Calu3 (cell line): ENCODE results near the gene GFOD1. TPM values are rescaled to one million over a fixed set of nuclear protein-coding genes. Genes with fewer than 3 reads are reported as not detected.

Experiments
- BruUV-seq: library from RNA; stranded (reverse); fragments of 400-500 nt; replicated peaks from 2 replicates; lab custom pipeline; 2021; lab: Mats Ljungman, UMichigan
- CTCF ChIA-PET: fragments of 300-600 bp; sonication (Branson Sonifier 250); formaldehyde crosslinking; loops from one replicate; lab custom pipeline; 2022; ENCODE audit warnings: antibody characterized with exemption; lab: Charles Lee
- DNase-seq: peaks from one replicate; pipeline ENCODE4 v3.0.0; 2022
- H3K27ac Mint-ChIP-seq: one replicate; pipeline ENCODE4 v1.8.0; 2022; ENCODE audit warnings: mixed read lengths; ENCODE audit not compliant: unreplicated experiment
- H3K27me3 Mint-ChIP-seq: one replicate; pipeline ENCODE4 v1.8.0; 2022; ENCODE audit warnings: mixed read lengths; ENCODE audit not compliant: unreplicated experiment
- H3K36me3 Mint-ChIP-seq: one replicate; pipeline ENCODE4 v1.8.0; 2022; ENCODE audit warnings: mild to moderate bottlenecking, moderate library complexity, mixed read lengths; ENCODE audit not compliant: insufficient read depth, unreplicated experiment
- H3K4me1 Mint-ChIP-seq: one replicate; pipeline ENCODE4 v1.8.0; 2022; ENCODE audit warnings: mild to moderate bottlenecking, low read depth, mixed read lengths; ENCODE audit not compliant: unreplicated experiment
- H3K4me3 Mint-ChIP-seq: one replicate; pipeline ENCODE4 v1.8.0; 2022; ENCODE audit warnings: mild to moderate bottlenecking, low read depth, moderate library complexity, mixed read lengths; ENCODE audit not compliant: unreplicated experiment
- H3K9me3 Mint-ChIP-seq: one replicate; pipeline ENCODE4 v1.8.0; 2022; ENCODE audit warnings: low read depth, mixed read lengths; ENCODE audit not compliant: unreplicated experiment
- intact Hi-C: fragments of 100-400 bp; cut with micrococcal nuclease; formaldehyde crosslinking; loops from one replicate; pipeline ENCODE4 v1.10.0; 2022; ENCODE audit not compliant: unreplicated experiment
- total RNA-seq: library from RNA; stranded (reverse); gene quantifications from 2 replicates; pipeline ENCODE4 v1.2.3, GENCODE V29; 2022
- TF ChIP-seq, protein P1 (sequence below): fragments of 200-600 bp; IDR thresholded peaks from one replicate; pipeline ENCODE4 v1.8.0; 2022; ENCODE audit warnings: antibody characterized with exemption; ENCODE audit not compliant: unreplicated experiment

The GFOD1 gene
- total RNA-seq, 1 experiment from 2014 or later, result 9.5 TPM

DNA sequence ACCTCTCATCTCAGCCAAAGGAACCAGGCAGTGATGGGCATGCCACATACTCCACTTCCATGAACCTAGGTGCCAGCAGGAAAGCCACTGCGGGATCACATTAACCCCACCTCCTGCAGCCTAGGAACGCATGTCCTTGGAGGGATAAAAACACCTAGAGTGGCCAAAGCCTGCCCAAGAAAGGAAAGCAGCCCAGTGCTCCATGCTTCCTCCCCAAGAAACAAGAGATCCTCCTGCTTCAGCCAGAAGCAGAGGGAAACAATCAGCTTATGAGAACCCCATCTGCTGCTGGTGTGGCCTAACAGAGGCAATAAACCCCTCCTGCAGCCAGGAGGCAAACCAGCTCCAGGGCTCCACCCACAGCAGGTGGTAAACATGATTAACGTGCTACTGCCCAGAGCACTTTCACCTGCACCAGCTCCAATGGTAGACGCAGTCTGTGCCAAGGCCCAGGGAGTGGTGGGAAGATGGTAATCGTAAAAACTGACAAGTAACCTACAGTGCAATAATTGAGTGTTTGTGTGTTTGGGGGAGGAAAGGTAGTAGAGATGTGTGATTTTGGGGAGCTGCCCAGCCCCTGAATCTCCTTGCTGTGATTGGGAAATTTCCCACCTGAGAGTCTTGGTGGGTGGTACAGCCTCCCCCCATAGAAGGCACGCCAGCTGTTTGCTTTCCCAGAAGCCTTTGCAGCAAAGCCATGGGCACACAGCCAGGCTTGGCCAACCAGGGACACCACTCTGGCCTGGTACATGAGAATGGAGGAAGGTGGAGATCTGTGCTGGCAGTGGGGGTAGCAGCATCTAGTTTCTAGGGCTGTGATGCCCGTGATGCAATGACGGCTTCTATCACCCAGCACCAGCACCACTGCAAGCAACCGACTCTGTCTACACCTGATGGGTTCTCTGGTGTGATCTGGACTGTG, 108.5 kb downstream of the GFOD1 start:
- Mint-ChIP-seq H3K36me3 (no peaks in the 10 kb centered on the region), H3K4me3 (no peak overlapping the region), H3K4me1 (no peaks in the 10 kb centered on the region), H3K27me3 (no peaks in the 10 kb centered on the region), H3K9me3 (no peaks in the 10 kb centered on the region), H3K27ac (peak overlapping the region; percentile 42)
- TF ChIP-seq, protein P1, sequence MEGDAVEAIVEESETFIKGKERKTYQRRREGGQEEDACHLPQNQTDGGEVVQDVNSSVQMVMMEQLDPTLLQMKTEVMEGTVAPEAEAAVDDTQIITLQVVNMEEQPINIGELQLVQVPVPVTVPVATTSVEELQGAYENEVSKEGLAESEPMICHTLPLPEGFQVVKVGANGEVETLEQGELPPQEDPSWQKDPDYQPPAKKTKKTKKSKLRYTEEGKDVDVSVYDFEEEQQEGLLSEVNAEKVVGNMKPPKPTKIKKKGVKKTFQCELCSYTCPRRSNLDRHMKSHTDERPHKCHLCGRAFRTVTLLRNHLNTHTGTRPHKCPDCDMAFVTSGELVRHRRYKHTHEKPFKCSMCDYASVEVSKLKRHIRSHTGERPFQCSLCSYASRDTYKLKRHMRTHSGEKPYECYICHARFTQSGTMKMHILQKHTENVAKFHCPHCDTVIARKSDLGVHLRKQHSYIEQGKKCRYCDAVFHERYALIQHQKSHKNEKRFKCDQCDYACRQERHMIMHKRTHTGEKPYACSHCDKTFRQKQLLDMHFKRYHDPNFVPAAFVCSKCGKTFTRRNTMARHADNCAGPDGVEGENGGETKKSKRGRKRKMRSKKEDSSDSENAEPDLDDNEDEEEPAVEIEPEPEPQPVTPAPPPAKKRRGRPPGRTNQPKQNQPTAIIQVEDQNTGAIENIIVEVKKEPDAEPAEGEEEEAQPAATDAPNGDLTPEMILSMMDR, result no peak
- intact Hi-C loops, result no loop called here
- BruUV-seq, result no TSS peak
- DNase-seq, result no peak
- CTCF ChIA-PET, result no interaction called here

DNA sequence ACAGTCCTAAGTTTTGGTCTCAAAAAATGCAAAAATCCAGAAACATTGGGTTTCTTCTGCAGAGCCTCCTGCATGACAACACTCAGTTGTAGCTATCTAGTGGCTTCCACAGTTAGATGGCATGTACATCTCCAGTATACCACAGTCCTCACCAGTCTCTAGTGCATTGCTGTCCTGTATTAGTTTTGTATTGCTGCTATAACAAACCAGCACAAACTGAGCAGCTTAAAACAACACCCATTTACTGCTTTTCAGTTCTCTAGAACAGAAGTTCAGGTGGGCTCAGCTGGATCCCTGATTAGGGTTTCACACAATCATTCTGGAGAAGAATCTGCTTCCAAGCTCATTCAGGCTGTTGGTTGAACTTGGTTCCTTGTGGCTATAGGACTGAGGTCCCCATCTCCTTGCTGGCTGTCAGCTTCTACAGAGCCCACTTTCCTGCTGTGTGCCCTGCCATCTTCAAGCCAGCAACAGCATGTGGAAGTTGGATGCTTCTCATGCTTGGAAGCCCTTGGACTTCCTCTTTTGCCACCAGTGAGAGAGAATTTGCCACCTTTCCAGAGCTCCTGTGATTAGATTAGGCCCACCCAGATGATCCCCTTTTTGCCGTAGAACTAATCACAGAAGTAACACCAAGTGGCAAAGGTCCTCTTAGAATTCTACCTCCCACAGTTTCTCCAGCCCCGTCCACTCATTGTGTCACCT, 110.2 kb downstream of the GFOD1 start:
- CTCF ChIA-PET, result no interaction called here
- intact Hi-C loops, result no loop called here
- no peaks in the 10 kb centered on the region for H3K27me3 Mint-ChIP-seq

DNA sequence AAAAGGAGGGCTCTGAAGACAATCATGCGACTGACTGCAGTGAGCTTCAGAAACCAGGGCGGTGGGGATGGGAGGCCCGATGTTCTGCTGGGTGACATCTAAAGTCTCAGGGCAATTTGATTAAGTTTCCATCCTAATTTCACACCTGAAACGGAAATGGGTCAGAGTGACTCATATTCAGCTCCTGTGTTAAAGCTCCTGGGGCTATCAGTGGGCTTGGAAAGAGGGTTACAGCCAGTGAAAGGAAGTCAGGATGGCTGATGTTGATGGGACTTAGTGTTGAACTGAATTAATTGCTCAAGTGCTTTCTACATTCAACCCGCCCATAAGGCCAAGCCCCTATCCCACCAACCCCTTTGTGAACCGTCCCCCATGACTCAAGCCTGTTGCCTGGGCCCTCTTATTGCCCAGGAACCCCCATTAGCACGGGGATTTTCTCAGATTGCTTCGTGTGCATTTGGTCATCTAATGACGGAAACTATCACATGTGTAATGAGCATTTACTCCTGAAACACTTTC, 112.0 kb downstream of the GFOD1 start:
- Mint-ChIP-seq H3K36me3 (no peaks in the 10 kb centered on the region), H3K4me1 (no peaks in the 10 kb centered on the region), H3K9me3 (no peaks in the 10 kb centered on the region), H3K4me3 (no peak overlapping the region), H3K27ac (no peak overlapping the region), H3K27me3 (no peaks in the 10 kb centered on the region)
- intact Hi-C loops, result no loop called here
- BruUV-seq, result no TSS peak
- no peak for DNase-seq
- TF ChIP-seq, protein P1, result no peak
- CTCF ChIA-PET, result interaction anchor here (1.1 kb wide), 1 partner anchor 20 kb away, joined by 3 read pairs; no protein-coding TSS in a partner anchor

More for the DNA sequence above, 110.2 kb downstream of the GFOD1 start:
- BruUV-seq, result no TSS peak
- H3K9me3 Mint-ChIP-seq, result no peaks in the 10 kb centered on the region
- no peak overlapping the region for H3K4me3 Mint-ChIP-seq
- no peak overlapping the region for H3K27ac Mint-ChIP-seq
- no peak for DNase-seq
- H3K4me1 Mint-ChIP-seq, result no peaks in the 10 kb centered on the region
- H3K36me3 Mint-ChIP-seq, result no peaks in the 10 kb centered on the region
- TF ChIP-seq, protein P1, result no peak

DNA sequence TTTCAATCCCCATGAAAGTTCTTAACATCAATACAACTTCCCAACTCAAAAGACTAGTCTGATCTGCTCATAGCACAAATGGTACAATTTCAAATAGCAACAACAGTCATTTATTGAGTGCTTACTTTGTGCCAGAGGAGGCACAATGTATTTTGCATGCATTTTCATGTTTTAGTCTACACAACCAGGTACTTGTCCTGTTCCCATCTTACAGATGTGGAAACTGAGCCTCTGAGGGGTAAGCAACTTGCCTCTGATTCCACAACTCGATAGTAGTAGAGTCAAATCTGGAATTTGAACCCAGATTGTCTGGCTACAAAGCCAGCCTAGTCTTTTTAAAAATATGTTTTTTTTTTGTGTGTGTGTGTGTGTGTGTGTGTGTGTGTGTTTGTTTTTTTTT, 113.5 kb downstream of the GFOD1 start:
- Mint-ChIP-seq H3K4me3 (no peak overlapping the region), H3K27ac (no peak overlapping the region), H3K4me1 (no peaks in the 10 kb centered on the region), H3K36me3 (no peaks in the 10 kb centered on the region), H3K27me3 (no peaks in the 10 kb centered on the region), H3K9me3 (no peaks in the 10 kb centered on the region)
- DNase-seq, result no peak
- CTCF ChIA-PET, result no interaction called here
- intact Hi-C loops, result no loop called here
- TF ChIP-seq, protein P1, result no peak
- BruUV-seq, result no TSS peak
